BJ (cell line): ENCODE data around the gene PTTG1IP2. TPM values are rescaled to one million over a fixed set of nuclear protein-coding genes. Genes with fewer than 3 reads are reported as not detected.

Experiments used
- CTCF ChIA-PET: fragments of 350-600 bp; formaldehyde crosslinking; extraction: SDS; loops from one replicate; lab custom pipeline; 2021; ENCODE audit warnings: antibody characterized with exemption, inconsistent platforms; lab: Yijun Ruan, JAX
- POLR2A ChIA-PET: fragments of 300-600 bp; sonication (Branson Sonifier 250); formaldehyde crosslinking; extraction: SDS; loops from one replicate; lab custom pipeline; 2021; ENCODE audit warnings: antibody characterized with exemption; lab: Charles Lee
- DNase-seq: peaks from one replicate; pipeline ENCODE4 v3.0.0-alpha.2; 2011; ENCODE audit warnings: low read depth
- H3K27me3 ChIP-seq: 2 replicates; pipeline ENCODE4 v1.6.0; 2011; ENCODE audit warnings: low read length; ENCODE audit not compliant: control insufficient read depth, insufficient read depth
- H3K36me3 ChIP-seq: 2 replicates; pipeline ENCODE4 v1.5.1; 2011; ENCODE audit warnings: low read length; ENCODE audit not compliant: control insufficient read depth, insufficient read depth
- H3K4me3 ChIP-seq: 2 replicates; pipeline ENCODE4 v1.5.1; 2011; ENCODE audit warnings: low read depth, mild to moderate bottlenecking, control low read depth, low read length
- polyA plus RNA-seq: library from polyadenylated mRNA; depleted of rRNA; stranded (reverse); fragments of >200 nt; gene quantifications from 2 replicates; pipeline ENCODE4 v1.2.3, GENCODE V29; 2011; rRNA removed
- TF ChIP-seq, protein P1 (sequence below): IDR thresholded peaks from 2 replicates; pipeline ENCODE4 v1.5.1; 2011; ENCODE audit warnings: low read depth, mild to moderate bottlenecking, control low read depth, inconsistent platforms, low read length, moderate library complexity; ENCODE audit not compliant: insufficient read depth

The PTTG1IP2 gene
- polyA plus RNA-seq, 1 experiment = not detected

DNA sequence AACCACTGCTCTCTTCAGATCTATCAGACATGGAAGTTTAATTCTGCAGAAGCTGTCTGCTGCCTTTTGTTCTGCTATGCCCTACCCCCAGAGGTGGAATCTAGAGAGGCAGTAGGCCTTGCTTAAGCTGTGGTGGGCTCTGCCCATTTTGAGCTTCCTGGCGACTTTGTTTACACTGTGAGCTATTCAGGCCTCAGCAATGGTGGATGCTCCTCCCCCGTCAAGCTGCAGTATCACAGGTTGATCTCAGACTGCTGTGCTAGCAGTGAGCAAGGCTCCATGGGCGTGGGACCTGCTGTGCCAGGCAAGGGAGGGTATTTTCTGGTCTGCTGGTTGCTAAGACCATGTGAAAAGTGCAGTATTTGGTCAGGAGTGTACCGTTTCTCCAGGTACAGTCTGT lies 81.6 kb downstream of the PTTG1IP2 start:
- ChIA-PET CTCF (interaction anchor here (0.7 to 3.2 kb wide), 5 partner anchors 78 to 486 kb away, joined by 3 to 18 read pairs (median 4); no protein-coding TSS in a partner anchor), POLR2A (no interaction called here)
- Histone ChIP-seq H3K36me3 (no peaks in the 10 kb centered on the region), H3K27me3 (no peaks in the 10 kb centered on the region), H3K4me3 (no peak overlapping the region)
- no peak for DNase-seq
- TF ChIP-seq, protein P1, sequence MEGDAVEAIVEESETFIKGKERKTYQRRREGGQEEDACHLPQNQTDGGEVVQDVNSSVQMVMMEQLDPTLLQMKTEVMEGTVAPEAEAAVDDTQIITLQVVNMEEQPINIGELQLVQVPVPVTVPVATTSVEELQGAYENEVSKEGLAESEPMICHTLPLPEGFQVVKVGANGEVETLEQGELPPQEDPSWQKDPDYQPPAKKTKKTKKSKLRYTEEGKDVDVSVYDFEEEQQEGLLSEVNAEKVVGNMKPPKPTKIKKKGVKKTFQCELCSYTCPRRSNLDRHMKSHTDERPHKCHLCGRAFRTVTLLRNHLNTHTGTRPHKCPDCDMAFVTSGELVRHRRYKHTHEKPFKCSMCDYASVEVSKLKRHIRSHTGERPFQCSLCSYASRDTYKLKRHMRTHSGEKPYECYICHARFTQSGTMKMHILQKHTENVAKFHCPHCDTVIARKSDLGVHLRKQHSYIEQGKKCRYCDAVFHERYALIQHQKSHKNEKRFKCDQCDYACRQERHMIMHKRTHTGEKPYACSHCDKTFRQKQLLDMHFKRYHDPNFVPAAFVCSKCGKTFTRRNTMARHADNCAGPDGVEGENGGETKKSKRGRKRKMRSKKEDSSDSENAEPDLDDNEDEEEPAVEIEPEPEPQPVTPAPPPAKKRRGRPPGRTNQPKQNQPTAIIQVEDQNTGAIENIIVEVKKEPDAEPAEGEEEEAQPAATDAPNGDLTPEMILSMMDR = no peak

DNA sequence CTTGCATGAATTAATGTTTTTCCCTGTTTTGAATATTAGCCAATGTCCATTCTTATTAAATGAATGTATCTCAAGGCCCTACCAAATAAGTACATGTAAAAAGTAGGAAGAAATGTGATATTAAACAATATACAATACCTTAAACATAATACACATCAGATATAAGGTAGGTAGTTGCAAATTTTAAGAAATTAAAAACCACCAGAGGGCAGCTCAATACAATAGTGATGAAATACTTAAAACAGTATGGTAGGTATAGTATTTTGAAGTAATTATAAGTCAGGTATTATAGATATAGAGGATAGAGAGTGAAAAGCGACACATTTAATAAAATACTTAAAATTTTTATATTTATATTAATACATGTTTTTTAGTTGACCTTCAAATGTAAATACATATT lies 83.1 kb downstream of the PTTG1IP2 start:
- no peak for DNase-seq
- POLR2A ChIA-PET = no interaction called here
- Histone ChIP-seq H3K4me3 (no peak overlapping the region), H3K27me3 (no peaks in the 10 kb centered on the region; the same call in 1 of the 2 replicates), H3K36me3 (no peaks in the 10 kb centered on the region)
- CTCF ChIA-PET = interaction anchor here (0.6 to 3.2 kb wide), 4 partner anchors 72 to 484 kb away, joined by 3 to 11 read pairs (median 5); no protein-coding TSS in a partner anchor
- TF ChIP-seq, protein P1 = no peak; the same call in 1 of the 2 replicates

DNA sequence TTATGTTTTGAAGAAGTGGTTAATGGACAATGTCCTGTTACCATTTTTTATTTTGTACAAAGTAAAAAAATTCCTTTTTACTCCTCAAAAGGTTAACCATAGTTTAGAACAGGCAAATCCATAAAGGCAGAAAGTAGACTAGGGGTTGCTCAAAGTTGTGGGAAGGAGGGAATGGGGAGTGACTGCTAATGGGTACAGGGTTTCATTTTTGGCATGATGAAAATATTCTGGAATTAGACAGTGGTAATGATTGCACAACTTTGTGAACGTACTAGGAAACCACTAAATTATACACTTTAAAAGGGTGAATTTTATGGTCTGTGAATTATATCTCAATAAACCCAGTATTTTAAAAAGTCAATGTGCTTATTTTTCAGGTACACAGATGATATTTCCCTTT lies 91.3 kb downstream of the PTTG1IP2 start:
- no peaks in the 10 kb centered on the region for H3K36me3 ChIP-seq
- peak; percentile 51 for DNase-seq
- TF ChIP-seq, protein P1 = no peak
- POLR2A ChIA-PET = no interaction called here
- CTCF ChIA-PET = no interaction called here
- no peaks in the 10 kb centered on the region; the same call in 1 of the 2 replicates for H3K27me3 ChIP-seq
- H3K4me3 ChIP-seq = no peak overlapping the region

Other genes with a start within 250 kb of the PTTG1IP2 start
- gene CFAP69, start 224.5 kb upstream of the PTTG1IP2 start, polyA plus RNA-seq = 0.90 and 2.3 TPM in 2 replicates
- not detected in 2 replicates for gene FAM237B, start 148.3 kb upstream of the PTTG1IP2 start, polyA plus RNA-seq
- gene GTPBP10, start 122.9 kb upstream of the PTTG1IP2 start, polyA plus RNA-seq = 4.2 and 13.2 TPM in 2 replicates
- gene CLDN12, start 66.2 kb upstream of the PTTG1IP2 start, polyA plus RNA-seq = 61.8 and 71.0 TPM in 2 replicates
- gene CDK14, start 126.7 kb downstream of the PTTG1IP2 start, polyA plus RNA-seq = 6.7 and 11.8 TPM in 2 replicates